Measurements from ENCODE around the gene HORMAD2. TPM values are rescaled to one million over a fixed set of nuclear protein-coding genes. Genes with fewer than 3 reads are reported as not detected.
"Not testable (repeated sequence)": the region's sequence is repeated elsewhere in the genome, so short reads cannot be mapped to it uniquely, and the experiment has no call there.

HORMAD2 gene
- polyA plus RNA-seq, 3 donors from 2014 or later = not detected

GRCh38 chr22:30210235-30210909, 130.1 kb downstream of the HORMAD2 start:
- Mint-ChIP-seq H3K36me3 (no peaks in the 10 kb centered on the region), H3K4me1 (peaks cover 15 to 36% of the 10 kb centered on the region in 2 donors), H3K4me3 (no peak overlapping the region), H3K27ac (peak overlapping the region in 1 of 6 donors; percentile 26), H3K9me3 (no peaks in the 10 kb centered on the region), H3K27me3 (ENCODE audit: low read depth in 3 of 3) (peaks cover 0 to 8% (median 4%) of the 10 kb centered on the region in 3 donors)
- no peak for DNase-seq

GRCh38 chr22:30211124-30211820, 131.0 kb downstream of the HORMAD2 start:
- Mint-ChIP-seq H3K4me1 (peaks cover 15 to 36% of the 10 kb centered on the region in 2 donors), H3K27ac (peak overlapping the region in 2 of 6 donors; percentile 52 to 66), H3K4me3 (no peak overlapping the region), H3K36me3 (no peaks in the 10 kb centered on the region), H3K9me3 (no peaks in the 10 kb centered on the region), H3K27me3 (ENCODE audit: low read depth in 3 of 3) (peaks cover 0 to 8% (median 4%) of the 10 kb centered on the region in 3 donors)
- no peak for DNase-seq

DNA sequence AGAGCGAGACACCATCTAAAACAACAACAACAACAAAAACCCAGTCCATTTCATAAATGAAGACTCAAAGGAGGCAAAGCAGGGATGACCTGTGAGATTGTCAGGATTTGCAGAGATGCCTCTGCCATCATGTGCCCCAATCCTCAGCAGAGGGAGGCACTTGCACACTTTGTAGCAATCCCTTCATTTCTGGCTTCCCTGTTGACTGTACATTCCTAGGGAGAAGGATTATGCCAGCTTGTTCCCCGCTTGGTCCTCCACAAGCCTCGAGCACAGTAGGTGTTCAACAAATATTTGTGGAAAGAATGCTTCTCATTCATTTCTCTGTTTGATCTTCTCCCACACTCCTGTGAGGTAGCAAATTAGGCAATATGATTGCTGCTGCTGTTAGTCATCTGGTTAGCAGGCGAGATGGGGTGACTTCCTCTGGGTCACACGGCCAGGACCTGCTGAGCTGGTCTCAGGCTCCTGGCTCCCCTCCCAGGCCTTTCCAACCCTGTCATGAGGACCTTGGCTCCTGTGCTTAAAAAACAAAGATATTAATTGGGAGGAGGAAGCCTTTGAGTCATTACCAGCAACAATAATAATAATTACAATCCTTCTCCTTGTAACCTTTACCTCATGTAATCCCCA, 132.2 kb downstream of the HORMAD2 start:
- Mint-ChIP-seq H3K36me3 (no peaks in the 10 kb centered on the region), H3K9me3 (no peaks in the 10 kb centered on the region), H3K27me3 (ENCODE audit: low read depth in 3 of 3) (peaks cover 0 to 8% (median 1%) of the 10 kb centered on the region in 3 donors), H3K27ac (peak overlapping the region; percentile 39 to 78 (median 59)), H3K4me3 (peak overlapping the region in 2 of 5 donors; percentile 16 to 27), H3K4me1 (peaks cover 17 to 42% of the 10 kb centered on the region in 2 donors)
- DNase-seq = peak in 1 of 3 donors; percentile 23

DNA sequence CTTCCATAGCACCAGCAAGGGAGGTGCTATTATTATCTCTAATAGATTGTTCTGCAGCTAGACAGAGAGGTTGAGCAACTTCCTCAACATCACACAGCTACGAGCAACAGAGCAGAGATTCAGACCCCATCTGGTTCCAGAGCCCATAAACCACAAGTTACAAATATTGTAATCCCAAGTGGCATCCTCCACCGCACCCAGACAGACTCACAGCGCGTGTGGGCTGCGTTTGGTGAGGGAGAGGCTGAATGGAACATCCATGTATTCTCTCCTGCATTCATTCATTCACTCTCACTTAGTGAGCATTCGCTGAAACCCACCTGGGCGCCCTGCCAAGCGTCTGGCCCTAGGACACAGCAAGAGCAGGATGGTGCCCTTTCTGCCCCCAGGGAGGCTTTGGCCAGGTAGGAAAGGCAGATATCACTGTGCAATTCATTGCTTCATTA, 132.8 kb downstream of the HORMAD2 start:
- peak overlapping the region; percentile 39 to 78 (median 59) for H3K27ac Mint-ChIP-seq
- H3K27me3 Mint-ChIP-seq (ENCODE audit: low read depth in 3 of 3) = peaks cover 0 to 7% (median 1%) of the 10 kb centered on the region in 3 donors
- no peak for DNase-seq
- H3K36me3 Mint-ChIP-seq = no peaks in the 10 kb centered on the region
- H3K4me3 Mint-ChIP-seq = peak overlapping the region in 1 of 5 donors; percentile 27
- peaks cover 19 to 42% of the 10 kb centered on the region in 2 donors for H3K4me1 Mint-ChIP-seq
- no peaks in the 10 kb centered on the region for H3K9me3 Mint-ChIP-seq

GRCh38 chr22:30214703-30215407, 134.6 kb downstream of the HORMAD2 start:
- Mint-ChIP-seq H3K36me3 (no peaks in the 10 kb centered on the region), H3K27me3 (ENCODE audit: low read depth in 3 of 3) (peaks cover 0 to 3% (median 3%) of the 10 kb centered on the region in 3 donors), H3K27ac (peak overlapping the region in 2 of 6 donors; percentile 34 to 40), H3K4me3 (peak overlapping the region in 1 of 5 donors; percentile 7), H3K4me1 (peaks cover 27 to 51% of the 10 kb centered on the region in 2 donors), H3K9me3 (no peaks in the 10 kb centered on the region)
- no peak for DNase-seq

GRCh38 chr22:30216272-30216671, 136.0 kb downstream of the HORMAD2 start:
- H3K27me3 Mint-ChIP-seq (ENCODE audit: low read depth in 3 of 3); H3K9me3 Mint-ChIP-seq; H3K27ac Mint-ChIP-seq; H3K4me3 Mint-ChIP-seq; DNase-seq; H3K36me3 Mint-ChIP-seq: not testable (repeated sequence)
- peaks cover 41 to 59% of the 10 kb centered on the region in 2 donors for H3K4me1 Mint-ChIP-seq

DNA sequence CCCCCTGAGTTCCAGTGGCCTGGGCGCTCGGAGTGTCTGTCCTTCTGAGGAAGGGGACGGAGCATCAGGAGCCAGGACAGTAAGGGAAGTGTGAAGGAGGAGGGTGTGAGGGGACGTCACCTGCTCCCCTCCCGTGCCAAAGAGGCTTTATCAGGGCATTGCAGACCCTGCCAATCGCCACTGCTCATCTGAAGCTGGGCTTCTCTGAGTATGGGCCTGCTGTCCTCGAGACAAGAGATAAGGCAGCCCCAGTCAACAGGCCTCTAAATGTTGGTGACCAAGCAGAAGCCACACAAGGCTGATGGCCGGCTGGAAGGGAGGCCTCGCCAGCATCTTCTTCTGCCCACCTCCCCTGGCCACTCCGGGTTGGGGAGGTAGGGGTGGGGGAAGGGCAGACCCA, 136.4 kb downstream of the HORMAD2 start:
- Mint-ChIP-seq H3K4me3 (no peak overlapping the region), H3K27me3 (ENCODE audit: low read depth in 3 of 3) (peaks cover 0 to 10% (median 3%) of the 10 kb centered on the region in 3 donors), H3K36me3 (no peaks in the 10 kb centered on the region), H3K27ac (peak overlapping the region in 2 of 6 donors; percentile 31 to 35), H3K9me3 (no peaks in the 10 kb centered on the region), H3K4me1 (peaks cover 45 to 59% of the 10 kb centered on the region in 2 donors)
- DNase-seq = no peak

DNA sequence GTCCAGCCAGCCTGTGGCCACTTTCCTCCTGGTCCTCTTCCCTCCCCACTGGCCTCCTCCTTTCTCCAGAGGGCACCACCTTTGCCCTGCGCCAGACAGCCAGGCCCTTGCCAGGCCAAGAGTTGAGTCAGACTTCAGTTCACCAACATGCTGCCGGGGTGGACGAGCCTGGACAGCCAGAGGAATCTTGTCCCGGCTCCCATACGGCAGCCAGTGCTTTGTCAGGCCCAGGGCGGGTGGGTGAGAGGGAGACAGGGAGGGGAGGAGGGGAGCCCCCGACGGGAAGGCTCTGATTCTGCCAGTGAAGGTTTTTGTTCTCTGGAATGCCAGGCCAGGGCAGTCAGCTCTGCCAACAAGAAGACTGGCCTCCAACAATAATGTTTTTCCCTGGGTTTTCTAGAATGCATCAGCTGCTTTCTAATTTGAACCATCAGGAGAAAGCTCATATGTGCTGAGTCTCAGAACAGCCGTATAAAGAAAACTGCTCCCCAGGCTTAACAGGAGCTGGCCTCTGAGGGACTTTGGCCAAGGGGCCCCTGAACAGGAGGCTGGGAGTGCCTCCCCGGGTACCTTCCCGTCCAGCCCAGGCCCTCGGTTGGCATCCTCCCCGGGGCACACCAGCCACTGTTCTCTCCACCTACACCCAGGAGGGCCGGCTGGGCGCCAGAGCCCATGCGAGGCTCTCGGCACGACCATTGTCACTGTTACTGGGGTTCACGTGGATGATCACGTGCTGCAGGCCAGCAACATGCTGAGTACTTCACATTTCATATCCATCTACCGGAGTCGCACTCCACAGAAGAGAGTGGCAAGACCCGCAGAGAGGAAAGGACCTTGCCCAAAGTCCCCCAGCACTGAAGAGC, 137.7 kb downstream of the HORMAD2 start:
- H3K27ac Mint-ChIP-seq = peak overlapping the region in 2 of 6 donors; percentile 45 to 82
- H3K4me3 Mint-ChIP-seq = no peak overlapping the region
- no peak for DNase-seq
- no peaks in the 10 kb centered on the region for H3K36me3 Mint-ChIP-seq
- H3K9me3 Mint-ChIP-seq = no peaks in the 10 kb centered on the region
- peaks cover 50 to 62% of the 10 kb centered on the region in 2 donors for H3K4me1 Mint-ChIP-seq
- peaks cover 2 to 12% (median 3%) of the 10 kb centered on the region in 3 donors for H3K27me3 Mint-ChIP-seq (ENCODE audit: low read depth in 3 of 3)

GRCh38 chr22:30219049-30219654, 138.9 kb downstream of the HORMAD2 start:
- Mint-ChIP-seq H3K9me3 (no peaks in the 10 kb centered on the region), H3K4me3 (peak overlapping the region in 1 of 5 donors; percentile 21), H3K27me3 (ENCODE audit: low read depth in 3 of 3) (peaks cover 3 to 13% (median 5%) of the 10 kb centered on the region in 3 donors), H3K36me3 (no peaks in the 10 kb centered on the region), H3K4me1 (peaks cover 54 to 69% of the 10 kb centered on the region in 2 donors), H3K27ac (peak overlapping the region in 1 of 6 donors; percentile 91)
- no peak for DNase-seq

- no peak for DNase-seq
- Mint-ChIP-seq H3K27ac (peak overlapping the region; percentile 86 to 94 (median 89)), H3K4me1 (peaks cover 61 to 70% of the 10 kb centered on the region in 2 donors), H3K36me3 (no peaks in the 10 kb centered on the region), H3K9me3 (no peaks in the 10 kb centered on the region), H3K4me3 (peak overlapping the region; percentile 51 to 76 (median 74)), H3K27me3 (ENCODE audit: low read depth in 3 of 3) (peaks cover 3 to 11% (median 5%) of the 10 kb centered on the region in 3 donors)
Observed at GRCh38 chr22:30219668-30220278, 139.5 kb downstream of the HORMAD2 start.

- Mint-ChIP-seq H3K27me3 (ENCODE audit: low read depth in 3 of 3) (peaks cover 3 to 11% (median 5%) of the 10 kb centered on the region in 3 donors), H3K36me3 (no peaks in the 10 kb centered on the region), H3K27ac (peak overlapping the region; percentile 86 to 94 (median 89)), H3K4me3 (peak overlapping the region; percentile 51 to 76 (median 74)), H3K9me3 (no peaks in the 10 kb centered on the region), H3K4me1 (peaks cover 68 to 72% of the 10 kb centered on the region in 2 donors)
- DNase-seq = peak; percentile 29 to 41 (median 38)
Observed at GRCh38 chr22:30220338-30221012, 140.2 kb downstream of the HORMAD2 start.

Measured in immature natural killer cell (primary cell).